Measurements from ENCODE around the gene NRIP1. TPM values are rescaled to one million over a fixed set of nuclear protein-coding genes. Genes with fewer than 3 reads are reported as not detected.

Gene NRIP1
- total RNA-seq, 1 experiment from 2014 or later = 29.6 TPM

DNA sequence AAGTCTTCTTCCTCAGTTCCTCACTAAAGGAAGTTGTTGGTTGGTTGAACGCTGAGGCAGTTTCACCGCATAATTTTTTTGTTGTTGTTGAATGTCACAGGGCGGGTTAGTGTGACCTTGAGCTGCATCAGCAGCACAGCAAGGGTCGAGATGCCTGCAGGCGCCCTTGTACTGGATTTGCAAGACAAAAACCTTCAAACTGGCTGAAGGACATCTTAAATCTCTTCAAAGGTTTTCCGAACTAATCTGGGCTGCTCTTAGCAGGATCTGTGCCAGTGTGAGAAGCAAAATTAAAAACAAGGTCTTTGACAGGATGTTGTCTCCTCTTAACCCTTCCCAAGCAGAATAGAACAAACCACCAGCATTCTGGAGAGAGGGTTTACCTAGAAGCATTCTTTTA lies 59.4 kb downstream of the NRIP1 start:
- no TSS peak for BruUV-seq (replicated peaks)
- Histone ChIP-seq H2AFZ (ENCODE audit: low read depth, low read length, poor library complexity, severe bottlenecking) (no peak overlapping the region), H3K79me2 (ENCODE audit: insufficient read depth, low read length) (peaks cover 90% of the 10 kb centered on the region), H3K4me3 (replicated peaks in 1 of 2; ENCODE audit: low read depth in 1 of 2, low read length in 2 of 2) (no peak overlapping the region), H3K27me3 (ENCODE audit: insufficient read depth, low read length) (no peaks in the 10 kb centered on the region), H3K36me3 (ENCODE audit: control insufficient read depth in 1 of 2, insufficient read depth in 2 of 2, low read length in 2 of 2) (no peaks in the 10 kb centered on the region), H3K27ac (ENCODE audit: low read depth, low read length) (no peak overlapping the region), H4K20me1 (ENCODE audit: insufficient read depth) (no peaks in the 10 kb centered on the region), H3K9ac (ENCODE audit: low read length) (no peak overlapping the region), H3K4me2 (ENCODE audit: low read length) (no peak overlapping the region), H3K9me3 (ENCODE audit: control insufficient read depth in 1 of 2, insufficient read depth in 1 of 2, low read depth in 1 of 2, low read length in 2 of 2) (no peaks in the 10 kb centered on the region), H3K4me1 (ENCODE audit: control insufficient read depth in 1 of 2, insufficient read depth in 2 of 2, low read length in 2 of 2) (peaks cover 0 to 2% of the 10 kb centered on the region in 2 experiments; a peak in 1 of 4 replicates), H3K9me2 (ENCODE audit: insufficient read depth) (no peaks in the 10 kb centered on the region)
- ATAC-seq (no peak), DNase-seq (ENCODE audit: low read depth, low spot score) (no peak)
- ChIA-PET POLR2A (no interaction called here), RAD21 (ENCODE audit: low non-redundant PET in 1 of 2, low total read pairs in 2 of 2, uncharacterized antibody in 2 of 2, unreplicated experiment in 2 of 2) (no interaction called here), CTCF (no interaction called here)
- TF ChIP-seq, protein P1, sequence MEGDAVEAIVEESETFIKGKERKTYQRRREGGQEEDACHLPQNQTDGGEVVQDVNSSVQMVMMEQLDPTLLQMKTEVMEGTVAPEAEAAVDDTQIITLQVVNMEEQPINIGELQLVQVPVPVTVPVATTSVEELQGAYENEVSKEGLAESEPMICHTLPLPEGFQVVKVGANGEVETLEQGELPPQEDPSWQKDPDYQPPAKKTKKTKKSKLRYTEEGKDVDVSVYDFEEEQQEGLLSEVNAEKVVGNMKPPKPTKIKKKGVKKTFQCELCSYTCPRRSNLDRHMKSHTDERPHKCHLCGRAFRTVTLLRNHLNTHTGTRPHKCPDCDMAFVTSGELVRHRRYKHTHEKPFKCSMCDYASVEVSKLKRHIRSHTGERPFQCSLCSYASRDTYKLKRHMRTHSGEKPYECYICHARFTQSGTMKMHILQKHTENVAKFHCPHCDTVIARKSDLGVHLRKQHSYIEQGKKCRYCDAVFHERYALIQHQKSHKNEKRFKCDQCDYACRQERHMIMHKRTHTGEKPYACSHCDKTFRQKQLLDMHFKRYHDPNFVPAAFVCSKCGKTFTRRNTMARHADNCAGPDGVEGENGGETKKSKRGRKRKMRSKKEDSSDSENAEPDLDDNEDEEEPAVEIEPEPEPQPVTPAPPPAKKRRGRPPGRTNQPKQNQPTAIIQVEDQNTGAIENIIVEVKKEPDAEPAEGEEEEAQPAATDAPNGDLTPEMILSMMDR (IDR thresholded peaks at IDR 0.05 in 2 of 3, conservative IDR thresholded peaks at IDR 0.05 in 1 of 3; ENCODE audit: borderline replicate concordance in 1 of 3, insufficient read depth in 1 of 3, low read depth in 2 of 3, low read length in 2 of 3) = no peak
- TF ChIP-seq, protein P2, sequence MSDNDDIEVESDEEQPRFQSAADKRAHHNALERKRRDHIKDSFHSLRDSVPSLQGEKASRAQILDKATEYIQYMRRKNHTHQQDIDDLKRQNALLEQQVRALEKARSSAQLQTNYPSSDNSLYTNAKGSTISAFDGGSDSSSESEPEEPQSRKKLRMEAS (IDR thresholded peaks at IDR 0.05) = no peak
- TF ChIP-seq TCF7L2 (IDR thresholded peaks at IDR 0.05; ENCODE audit: borderline replicate concordance, extremely low read depth, insufficient read depth, insufficient read length) (no peak), CBX3 (IDR thresholded peaks at IDR 0.05; ENCODE audit: low read depth) (no peak), YY1 (IDR thresholded peaks at IDR 0.05; ENCODE audit: extremely low read depth, insufficient replicate concordance, low read depth, low read length) (no peak), RAD21 (IDR thresholded peaks at IDR 0.05; ENCODE audit: low read depth) (no peak), POLR2A (IDR thresholded peaks at IDR 0.05; ENCODE audit: borderline replicate concordance, extremely low read depth, insufficient read depth, insufficient read length) (no peak), EZH2phosphoT487 (IDR thresholded peaks at IDR 0.05; ENCODE audit: borderline replicate concordance) (no peak), EGR1 (IDR thresholded peaks at IDR 0.05; ENCODE audit: low read depth) (no peak), SP1 (IDR thresholded peaks at IDR 0.05; ENCODE audit: low read depth) (no peak), FOSL1 (IDR thresholded peaks at IDR 0.05; ENCODE audit: low read depth) (no peak), EZH2 (IDR thresholded peaks at IDR 0.05) (no peak), JUND (IDR thresholded peaks at IDR 0.05) (no peak)
- TF ChIP-seq, protein P3, sequence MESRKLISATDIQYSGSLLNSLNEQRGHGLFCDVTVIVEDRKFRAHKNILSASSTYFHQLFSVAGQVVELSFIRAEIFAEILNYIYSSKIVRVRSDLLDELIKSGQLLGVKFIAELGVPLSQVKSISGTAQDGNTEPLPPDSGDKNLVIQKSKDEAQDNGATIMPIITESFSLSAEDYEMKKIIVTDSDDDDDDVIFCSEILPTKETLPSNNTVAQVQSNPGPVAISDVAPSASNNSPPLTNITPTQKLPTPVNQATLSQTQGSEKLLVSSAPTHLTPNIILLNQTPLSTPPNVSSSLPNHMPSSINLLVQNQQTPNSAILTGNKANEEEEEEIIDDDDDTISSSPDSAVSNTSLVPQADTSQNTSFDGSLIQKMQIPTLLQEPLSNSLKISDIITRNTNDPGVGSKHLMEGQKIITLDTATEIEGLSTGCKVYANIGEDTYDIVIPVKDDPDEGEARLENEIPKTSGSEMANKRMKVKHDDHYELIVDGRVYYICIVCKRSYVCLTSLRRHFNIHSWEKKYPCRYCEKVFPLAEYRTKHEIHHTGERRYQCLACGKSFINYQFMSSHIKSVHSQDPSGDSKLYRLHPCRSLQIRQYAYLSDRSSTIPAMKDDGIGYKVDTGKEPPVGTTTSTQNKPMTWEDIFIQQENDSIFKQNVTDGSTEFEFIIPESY (IDR thresholded peaks at IDR 0.05; ENCODE audit: extremely low read depth, insufficient replicate concordance, low read length) = no peak
- TF ChIP-seq, protein P4, sequence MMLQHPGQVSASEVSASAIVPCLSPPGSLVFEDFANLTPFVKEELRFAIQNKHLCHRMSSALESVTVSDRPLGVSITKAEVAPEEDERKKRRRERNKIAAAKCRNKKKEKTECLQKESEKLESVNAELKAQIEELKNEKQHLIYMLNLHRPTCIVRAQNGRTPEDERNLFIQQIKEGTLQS (IDR thresholded peaks at IDR 0.05) = no peak
- intact Hi-C loops (cut with micrococcal nuclease) = no loop called here

Data from HCT116 (cell line).